Panc1 (cell line): ENCODE results near the gene ASTN2. TPM values are rescaled to one million over a fixed set of nuclear protein-coding genes. Genes with fewer than 3 reads are reported as not detected.

Source experiments
- ATAC-seq: fragments of 200-7000 bp; cut with Tn5 transposase; 2 replicates; pipeline ENCODE4 v1.9.1; 2020; ENCODE audit warnings: mild to moderate bottlenecking, moderate library complexity
- BruUV-seq: library from RNA; stranded (reverse); fragments of 400-500 nt; replicated peaks from 2 replicates; lab custom pipeline; 2021; lab: Mats Ljungman, UMichigan
- CTCF ChIA-PET: fragments of 300-600 bp; sonication (Branson Sonifier 250); formaldehyde crosslinking; loops from one replicate; lab custom pipeline; 2022; ENCODE audit warnings: antibody characterized with exemption; lab: Charles Lee
- POLR2A ChIA-PET: fragments of 300-600 bp; sonication (Branson Sonifier 250); formaldehyde crosslinking; loops from one replicate; lab custom pipeline; 2022; ENCODE audit warnings: antibody characterized with exemption; lab: Charles Lee
- DNase-seq: peaks from one replicate; pipeline ENCODE4 v3.0.0-alpha.2; 2010; ENCODE audit warnings: low read depth, low spot score
- H3K27ac ChIP-seq: 2 replicates; pipeline ENCODE4 v1.5.1; 2011; ENCODE audit warnings: mild to moderate bottlenecking, low read length, inconsistent platforms
- H3K27me3 ChIP-seq: fragments of 200-500 bp; sonication (Bioruptor generic); 2 replicates; pipeline ENCODE4 v1.6.0; 2014; ENCODE audit warnings: low read length, inconsistent platforms; ENCODE audit not compliant: control insufficient read depth, insufficient read depth
- H3K36me3 ChIP-seq: fragments of 200-500 bp; sonication (Bioruptor generic); 2 replicates; pipeline ENCODE4 v1.5.1; 2014; ENCODE audit warnings: inconsistent platforms, mild to moderate bottlenecking, low read length, moderate library complexity; ENCODE audit not compliant: control insufficient read depth, insufficient read depth
- H3K4me1 ChIP-seq: 2 replicates; pipeline ENCODE4 v1.5.1; 2011; ENCODE audit warnings: inconsistent platforms, mild to moderate bottlenecking, low read length, moderate library complexity; ENCODE audit not compliant: control insufficient read depth, insufficient read depth
- H3K4me3 ChIP-seq, 2 experiments: 2 replicates each; pipeline ENCODE4 v1.5.1; 2011 to 2012; ENCODE audit warnings: low read depth in 2 of 2, low read length in 2 of 2, mild to moderate bottlenecking in 2 of 2, inconsistent platforms in 1 of 2, moderate library complexity in 1 of 2
- H3K9me3 ChIP-seq: fragments of 200-500 bp; sonication (Bioruptor generic); 2 replicates; pipeline ENCODE4 v1.5.1; 2014; ENCODE audit warnings: low read depth, mild to moderate bottlenecking, inconsistent platforms, low read length, moderate library complexity; ENCODE audit not compliant: control insufficient read depth, insufficient read depth
- CTCF ChIP-seq: fragments of 450-650 bp; IDR thresholded peaks from 2 replicates; pipeline ENCODE4 v1.5.1; 2017; ENCODE audit warnings: mild to moderate bottlenecking
- POLR2AphosphoS5 ChIP-seq: IDR thresholded peaks from 2 replicates; pipeline ENCODE4 v1.6.1; 2012; ENCODE audit warnings: mild to moderate bottlenecking, low read depth, low read length, moderate library complexity
- REST ChIP-seq, 2 experiments: IDR thresholded peaks; 2 replicates each; pipeline ENCODE4 v1.6.1; 2011 to 2012; ENCODE audit warnings: low read depth in 2 of 2, control low read depth in 1 of 2, low read length in 1 of 2, mild to moderate bottlenecking in 1 of 2, moderate library complexity in 1 of 2; ENCODE audit not compliant: insufficient read depth in 1 of 2
- SIN3A ChIP-seq: IDR thresholded peaks from 2 replicates; pipeline ENCODE4 v1.6.1; 2012; ENCODE audit warnings: low read depth, mild to moderate bottlenecking, low read length, moderate library complexity, borderline replicate concordance; ENCODE audit not compliant: insufficient read depth
- TCF7L2 ChIP-seq: IDR thresholded peaks from 2 replicates; pipeline ENCODE4 v1.6.1; 2011; ENCODE audit warnings: mild to moderate bottlenecking, low read depth, low read length, inconsistent platforms
- in situ Hi-C: cut with HindIII; loops from 2 replicates; pipeline ENCODE4 v1.10.0; 2016; ENCODE audit warnings: low sequenced_read_pairs, low pct_unique_long_range_greater_than_20kb
- intact Hi-C: fragments of 100-400 bp; cut with micrococcal nuclease; formaldehyde crosslinking; loops from one replicate; pipeline ENCODE4 v1.10.0; 2022; ENCODE audit not compliant: unreplicated experiment
- total RNA-seq: library from RNA; stranded (reverse); gene quantifications from one replicate; pipeline ENCODE4 v1.2.1, GENCODE V29; 2021; ENCODE audit not compliant: unreplicated experiment

Gene ASTN2
- total RNA-seq, 1 experiment from 2014 or later: 3.9 TPM

GRCh38 chr9:116800074-116800473 lies 614.8 kb downstream of the ASTN2 start:
- TF ChIP-seq SIN3A: no peak
- no peak for TF ChIP-seq TCF7L2
- TF ChIP-seq POLR2AphosphoS5: no peak
- TF ChIP-seq REST (IDR thresholded peaks at IDR 0.05; ENCODE audit: insufficient read depth in 1 of 2, low read depth in 2 of 2, low read length in 1 of 2): no peak
- TF ChIP-seq CTCF: no peak

GRCh38 chr9:116798521-116798920 lies 616.3 kb downstream of the ASTN2 start:
- BruUV-seq: no TSS peak
- intact Hi-C loops: no loop called here
- POLR2A ChIA-PET: no interaction called here
- Histone ChIP-seq H3K9me3 (no peaks in the 10 kb centered on the region), H3K27ac (no peak overlapping the region), H3K27me3 (no peaks in the 10 kb centered on the region), H3K36me3 (no peaks in the 10 kb centered on the region), H3K4me3 (no peak overlapping the region), H3K4me1 (no peaks in the 10 kb centered on the region)
- ATAC-seq: no peak
- CTCF ChIA-PET: no interaction called here
- in situ Hi-C loops: no loop called here
- no peak for TF ChIP-seq SIN3A
- DNase-seq: no peak

More at GRCh38 chr9:116800074-116800473, 614.8 kb downstream of the ASTN2 start:
- Histone ChIP-seq H3K36me3 (no peaks in the 10 kb centered on the region), H3K27me3 (no peaks in the 10 kb centered on the region), H3K27ac (no peak overlapping the region), H3K4me1 (no peaks in the 10 kb centered on the region), H3K4me3 (no peak overlapping the region), H3K9me3 (no peaks in the 10 kb centered on the region)
- ChIA-PET CTCF (no interaction called here), POLR2A (no interaction called here)
- ATAC-seq (no peak), DNase-seq (no peak)
- in situ Hi-C loops (no loop called here), intact Hi-C loops (no loop called here)
- no TSS peak for BruUV-seq

GRCh38 chr9:116797276-116797675 lies 617.6 kb downstream of the ASTN2 start:
- TF ChIP-seq POLR2AphosphoS5 (no peak), REST (IDR thresholded peaks at IDR 0.05; ENCODE audit: insufficient read depth in 1 of 2, low read depth in 2 of 2, low read length in 1 of 2) (no peak), TCF7L2 (no peak), SIN3A (no peak), CTCF (no peak)

More at GRCh38 chr9:116797276-116797675, 617.6 kb downstream of the ASTN2 start:
- no peaks in the 10 kb centered on the region for H3K36me3 ChIP-seq
- H3K27ac ChIP-seq: no peak overlapping the region
- H3K27me3 ChIP-seq: no peaks in the 10 kb centered on the region
- intact Hi-C loops: no loop called here
- H3K9me3 ChIP-seq: no peaks in the 10 kb centered on the region
- ChIA-PET CTCF (no interaction called here), POLR2A (no interaction called here)
- no peak overlapping the region for H3K4me3 ChIP-seq
- in situ Hi-C loops: no loop called here
- DNase-seq: no peak
- BruUV-seq: no TSS peak
- no peaks in the 10 kb centered on the region for H3K4me1 ChIP-seq
- ATAC-seq: no peak
